Stimulated activated CD4-positive, alpha-beta T cell treated with anti-CD3 and anti-CD28 coated beads, Interleukin-15, amount 100 ng/mL, for 24 hours (primary cell): Measurements from ENCODE around the gene ARL9.

ENCODE experiments used
- DNase-seq: peaks from one replicate; pipeline ENCODE4 v3.0.0-alpha.2; 2020

The ARL9 gene, protein sequence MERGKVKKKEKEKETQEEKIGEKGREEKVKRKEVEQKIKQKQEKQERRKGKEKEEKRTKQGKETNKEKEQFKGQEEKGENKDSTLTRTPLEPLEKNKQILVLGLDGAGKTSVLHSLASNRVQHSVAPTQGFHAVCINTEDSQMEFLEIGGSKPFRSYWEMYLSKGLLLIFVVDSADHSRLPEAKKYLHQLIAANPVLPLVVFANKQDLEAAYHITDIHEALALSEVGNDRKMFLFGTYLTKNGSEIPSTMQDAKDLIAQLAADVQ

DNA sequence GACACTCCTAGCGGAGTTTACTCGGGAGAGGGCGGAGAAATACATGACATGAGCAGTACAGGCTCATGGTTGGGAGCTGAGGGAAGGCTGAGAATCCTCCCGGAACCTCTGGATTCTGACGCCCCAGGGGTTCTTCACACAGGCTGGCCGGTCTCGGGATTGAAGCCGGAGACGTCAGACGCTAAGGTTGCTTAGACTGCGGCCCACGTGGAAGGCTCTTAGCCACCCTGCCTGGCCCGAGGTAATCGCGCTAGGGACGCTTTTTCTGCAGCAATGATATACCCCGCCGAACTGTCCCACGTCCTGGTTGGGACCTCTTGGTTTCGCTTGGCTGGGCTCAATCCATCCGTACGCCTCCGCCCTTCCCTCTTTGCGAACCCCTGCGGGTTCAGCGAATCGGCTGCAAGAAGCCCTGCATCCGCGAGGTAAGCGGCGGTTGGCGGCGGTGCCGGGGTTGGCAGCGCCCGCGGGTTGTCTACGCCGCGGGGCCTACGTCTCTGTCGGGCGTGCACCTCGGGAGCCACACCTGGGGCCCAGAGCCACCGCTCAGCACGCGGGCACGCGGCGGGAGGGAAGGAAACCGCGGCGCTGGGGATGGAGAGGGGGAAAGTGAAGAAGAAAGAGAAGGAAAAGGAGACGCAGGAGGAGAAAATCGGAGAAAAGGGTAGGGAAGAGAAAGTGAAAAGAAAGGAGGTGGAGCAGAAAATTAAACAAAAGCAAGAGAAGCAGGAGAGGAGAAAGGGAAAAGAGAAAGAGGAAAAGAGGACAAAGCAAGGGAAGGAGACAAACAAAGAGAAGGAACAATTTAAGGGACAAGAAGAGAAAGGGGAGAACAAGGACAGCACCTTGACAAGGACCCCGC, at the start of gene ARL9:
Gene ARL9 (plus strand): TSS at position 523 of the 862 bp plus-strand sequence. CDS start 72 bp downstream, at position 595.
- DNase-seq: peak; percentile 72

DNA sequence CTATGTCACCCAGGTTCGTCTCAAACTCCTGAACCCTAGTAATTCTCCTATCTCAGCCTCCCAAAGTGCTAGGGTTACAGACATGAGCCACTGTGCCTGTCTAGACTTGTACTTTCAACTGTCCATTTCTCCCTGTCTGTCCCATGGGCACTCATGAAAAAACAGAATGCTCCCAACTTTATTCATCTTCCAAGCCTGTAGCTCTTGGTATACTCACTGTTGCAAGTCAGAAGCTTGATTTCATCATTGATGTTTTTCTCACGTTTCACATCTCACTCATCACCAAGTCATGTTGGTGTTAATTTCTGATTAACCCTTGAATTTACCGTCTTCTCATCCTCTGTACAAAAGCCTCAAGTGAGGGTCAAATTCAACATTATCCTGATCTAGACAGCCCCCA, 45.5 kb upstream of the ARL9 start:
- DNase-seq: no peak

DNA sequence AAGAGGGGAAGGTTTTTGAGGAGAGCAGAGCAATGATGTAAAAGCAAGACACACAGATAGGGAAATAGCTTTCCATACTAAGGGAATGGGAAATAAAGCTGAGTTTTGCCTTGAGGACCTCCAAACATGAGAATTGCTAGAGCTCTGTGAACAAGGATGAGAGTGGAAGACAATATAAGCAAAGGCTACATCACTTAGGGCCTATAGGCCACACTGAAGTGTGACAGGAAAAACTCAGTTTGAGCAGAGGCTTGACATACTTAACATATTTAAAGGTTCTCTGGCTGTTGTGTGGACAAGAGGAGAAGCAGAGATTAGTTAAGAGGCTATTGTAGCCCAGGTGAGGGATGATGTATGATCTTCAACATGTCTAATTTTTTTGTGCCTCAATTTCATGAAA, 43.4 kb upstream of the ARL9 start:
- no peak for DNase-seq

DNA sequence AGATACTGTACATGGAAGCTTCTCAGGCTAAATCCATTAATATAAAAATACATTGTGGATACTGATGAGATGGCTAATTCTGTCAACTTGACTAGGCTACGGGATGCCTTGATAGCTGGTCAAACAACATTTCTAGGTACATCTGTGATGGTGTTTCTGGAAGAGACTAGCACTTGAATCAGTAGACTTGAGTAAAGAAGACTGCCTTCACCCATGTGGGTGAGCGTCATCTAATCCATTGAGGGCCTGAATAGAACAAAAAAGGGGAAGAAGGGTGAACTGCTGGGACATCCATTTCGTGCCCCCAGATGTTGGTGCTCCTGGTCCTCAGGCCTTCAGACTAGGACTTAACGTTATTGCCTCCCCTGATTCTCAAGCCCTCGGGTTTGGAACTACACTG, 41.9 kb upstream of the ARL9 start:
- no peak for DNase-seq

DNA sequence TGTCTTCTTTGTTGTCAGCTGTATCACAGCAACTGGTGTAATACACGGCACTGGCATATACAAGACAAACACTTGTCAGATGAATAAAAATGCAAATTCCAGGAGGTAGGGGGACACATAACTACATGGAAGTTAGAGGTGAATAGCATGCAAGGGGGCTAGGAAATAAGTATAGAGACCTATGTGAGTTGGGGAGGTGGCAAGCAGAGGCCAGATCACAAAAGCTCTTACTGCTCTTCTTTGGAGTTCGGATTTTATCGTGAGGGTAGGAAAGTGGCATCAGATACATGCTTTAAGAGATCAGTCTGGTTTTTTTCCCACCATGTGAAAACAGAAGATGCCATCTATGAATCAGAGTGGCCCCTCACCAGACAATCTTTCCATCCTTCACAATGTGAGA, 41.0 kb upstream of the ARL9 start:
- no peak for DNase-seq

DNA sequence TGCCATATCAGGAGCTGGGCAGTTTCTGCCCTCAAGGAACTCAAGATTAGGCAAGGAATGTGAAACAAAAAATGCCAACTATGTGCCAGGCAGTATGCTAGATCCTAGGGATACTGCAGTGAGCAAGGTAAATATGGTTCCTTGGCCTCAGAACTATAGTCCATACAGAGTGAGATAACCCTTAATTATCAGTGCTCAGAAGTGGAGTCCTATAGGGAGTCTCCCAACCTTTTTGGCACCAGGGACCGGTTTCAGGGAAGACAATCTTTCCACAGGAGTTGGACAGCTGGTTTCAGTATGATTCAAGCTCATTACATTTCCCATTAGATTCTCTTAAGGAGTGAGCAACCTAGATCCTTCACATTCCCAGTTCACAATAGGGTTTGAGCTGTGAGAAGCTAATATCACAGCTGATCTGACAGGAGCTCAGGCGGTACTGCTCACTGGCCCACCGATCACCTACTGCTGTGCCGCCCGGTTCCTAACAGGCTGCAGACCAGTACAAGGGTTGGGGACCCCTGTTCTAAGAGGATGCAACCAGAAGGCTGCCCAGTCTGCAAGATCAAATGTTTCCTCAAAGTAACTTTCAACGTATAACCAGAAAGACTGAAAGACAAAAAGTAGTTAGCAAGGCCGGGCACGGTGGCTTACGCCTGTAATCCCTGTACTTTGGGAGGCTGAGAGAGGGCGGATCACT, 39.8 kb upstream of the ARL9 start:
- DNase-seq: no peak

DNA sequence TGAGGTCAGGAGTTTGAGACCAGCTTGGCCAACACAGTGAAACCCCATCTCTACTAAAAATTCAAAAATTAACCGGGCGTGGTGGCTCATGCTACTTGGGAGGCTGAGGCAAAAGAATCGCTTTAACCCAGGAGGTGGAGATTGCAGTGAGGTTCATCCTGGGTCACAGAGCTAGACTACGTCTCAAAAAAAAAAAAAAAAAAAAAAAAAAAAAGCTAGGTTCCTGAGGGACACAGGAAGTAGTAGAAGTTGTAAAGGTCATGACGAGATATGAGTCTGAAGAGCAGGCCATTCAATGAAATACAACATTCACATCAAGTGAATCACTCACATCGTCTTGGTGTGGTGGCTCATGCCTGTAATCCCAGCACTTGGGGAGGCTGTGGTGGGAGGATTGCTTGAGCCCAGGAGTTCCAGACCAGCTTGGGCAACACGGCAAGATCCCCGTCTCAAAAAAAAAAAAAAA, 39.3 kb upstream of the ARL9 start:
- peak; percentile 18 for DNase-seq

DNA sequence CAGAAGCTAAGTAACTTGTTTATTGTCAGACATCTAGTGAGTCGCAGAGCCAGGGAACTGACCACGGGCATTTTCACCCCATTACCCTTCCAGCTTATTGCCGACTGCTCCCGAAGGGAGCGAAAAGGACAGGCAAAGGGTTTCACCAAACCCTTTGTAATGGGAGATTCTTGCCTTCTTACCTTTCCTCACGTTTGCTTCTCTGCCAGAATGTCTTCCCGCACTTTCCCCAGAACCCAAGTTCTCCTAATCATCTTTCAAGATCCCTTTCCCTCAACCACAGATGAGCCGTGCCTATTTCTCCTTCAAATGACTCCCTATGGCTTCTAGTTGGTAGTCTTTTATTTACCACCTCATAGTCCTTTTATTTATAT, 38.7 kb upstream of the ARL9 start:
- no peak for DNase-seq

DNA sequence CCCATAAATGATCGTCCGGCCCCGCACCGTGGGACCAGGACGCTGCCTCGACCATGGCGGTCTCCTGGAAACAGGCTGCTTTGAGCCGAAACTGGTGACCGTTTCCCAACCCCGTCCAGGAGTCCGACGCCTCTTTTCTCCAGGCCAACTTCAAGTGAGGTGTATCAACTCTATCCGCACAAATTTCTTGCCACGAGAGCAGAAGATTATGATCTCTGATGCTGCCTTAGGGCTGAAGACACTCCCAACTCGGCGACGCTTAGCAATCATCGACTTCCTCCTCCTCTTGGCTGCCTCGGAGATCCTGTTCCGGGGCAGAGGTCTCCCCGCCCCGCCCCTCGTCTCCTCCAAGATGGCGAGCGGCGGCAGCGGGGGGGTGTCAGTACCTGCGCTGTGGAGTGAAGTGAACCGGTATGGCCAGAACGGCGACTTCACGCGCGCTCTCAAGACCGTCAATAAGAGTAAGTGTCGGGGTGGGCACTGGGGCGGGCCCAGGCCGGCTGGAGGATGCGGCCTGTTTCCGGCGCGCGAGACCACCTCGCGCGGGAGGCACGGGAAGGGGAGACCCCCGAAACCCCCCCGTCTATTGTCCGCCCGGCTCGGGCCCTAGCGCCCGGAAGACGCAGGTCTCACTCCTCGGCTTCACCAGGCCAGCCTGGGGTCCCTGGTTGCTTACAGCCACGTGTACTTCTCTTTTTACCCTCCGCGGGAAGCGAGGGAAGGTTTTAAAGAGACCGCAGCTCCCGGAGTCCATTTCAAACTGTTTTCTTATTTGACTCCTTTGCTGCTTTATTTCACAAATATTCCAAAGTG, 38.1 kb upstream of the ARL9 start, which contains the start of gene SRP72:
Gene SRP72 (plus strand): TSS at position 334 of the 813 bp plus-strand sequence. CDS start 19 bp downstream, at position 353.
- peak; percentile 93 for DNase-seq

DNA sequence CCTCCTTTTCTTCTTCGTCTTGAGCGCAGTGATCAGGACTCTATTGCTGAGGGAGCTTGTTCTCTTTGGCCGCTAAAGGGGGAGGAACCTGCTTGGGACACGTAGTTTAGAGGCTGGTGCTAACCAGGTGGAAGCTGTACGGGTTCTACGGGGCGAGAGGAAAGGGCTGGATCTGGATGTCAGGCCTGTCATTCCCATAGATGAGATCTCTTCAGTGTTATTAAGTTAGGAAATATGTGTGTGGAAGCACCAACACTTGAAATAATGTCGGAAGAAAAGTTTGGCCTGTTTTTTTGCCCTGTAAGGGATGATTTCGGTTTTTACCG, 37.5 kb upstream of the ARL9 start:
- peak; percentile 53 for DNase-seq

DNA sequence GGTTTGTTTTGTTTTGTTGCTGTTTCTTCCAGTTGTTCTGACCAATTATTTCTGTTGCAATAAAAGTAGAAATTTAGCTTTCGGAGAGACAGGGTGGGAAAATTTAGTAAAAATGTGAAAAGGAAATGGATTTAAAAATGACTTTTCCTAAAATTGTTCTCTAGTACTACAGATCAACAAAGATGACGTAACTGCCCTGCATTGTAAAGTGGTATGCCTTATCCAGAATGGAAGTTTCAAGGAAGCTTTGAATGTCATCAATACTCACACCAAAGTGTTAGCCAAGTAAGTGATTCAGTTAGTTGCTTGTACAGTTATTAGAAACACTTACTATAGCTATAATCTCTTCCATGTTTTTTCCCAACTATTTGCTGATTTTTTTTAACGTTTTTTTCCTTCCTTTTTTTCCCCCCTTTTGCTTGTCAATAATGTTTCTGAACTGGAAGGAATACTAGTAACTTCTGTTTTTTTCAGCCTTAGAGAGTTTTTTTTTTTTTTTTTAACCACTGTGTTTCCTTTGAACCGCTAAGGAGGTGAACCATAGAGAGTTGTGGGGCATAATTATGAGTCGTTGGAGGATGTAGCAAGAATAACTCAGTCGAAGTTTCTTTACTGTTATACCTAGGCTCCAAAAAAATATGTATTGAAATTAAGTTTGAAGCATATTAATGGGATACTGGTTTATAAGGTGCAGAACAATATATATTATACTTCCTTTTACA, 35.9 kb upstream of the ARL9 start:
- no peak for DNase-seq

DNA sequence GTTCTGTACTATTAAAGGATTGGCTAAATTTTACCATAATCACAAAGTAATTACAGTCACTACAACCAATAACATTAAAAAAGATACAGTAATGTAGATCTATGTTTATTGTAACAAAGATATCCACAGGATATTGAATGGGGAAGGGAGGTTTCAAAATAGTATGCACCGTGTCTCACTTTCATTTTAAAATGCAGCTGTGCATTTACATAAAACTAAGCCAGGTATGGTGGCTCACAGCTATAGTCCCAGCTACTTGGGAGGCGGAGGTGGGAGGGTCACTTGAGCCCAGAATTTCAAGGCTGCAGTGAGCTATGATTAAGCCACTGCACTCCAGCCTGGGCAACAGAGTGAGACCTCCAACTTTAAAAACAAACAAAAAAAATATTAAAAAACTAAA, 29.7 kb upstream of the ARL9 start:
- no peak for DNase-seq

DNA sequence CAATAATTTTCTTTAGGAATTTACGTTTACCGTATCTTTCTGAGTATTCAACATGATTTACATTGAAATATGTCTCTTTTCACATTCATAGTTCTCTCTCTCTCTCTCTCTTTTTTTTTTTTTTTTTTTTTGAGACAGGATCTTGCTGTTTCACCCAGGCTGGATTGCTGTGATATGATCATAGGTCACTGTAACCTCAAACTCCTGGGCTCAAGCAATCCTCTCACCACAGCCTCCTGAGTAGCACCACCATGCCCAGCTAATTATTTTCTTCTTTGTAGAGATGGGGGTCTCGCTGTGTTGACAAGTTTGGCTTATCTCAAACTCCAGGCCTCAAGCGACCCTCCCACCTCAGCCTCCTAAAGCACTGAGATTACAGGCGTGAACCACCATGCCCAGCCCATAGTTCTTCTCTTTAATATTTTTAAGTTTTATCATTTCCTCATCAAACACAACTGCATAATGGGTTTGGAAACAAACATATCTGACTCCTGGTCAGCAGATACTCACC, 28.3 kb upstream of the ARL9 start:
- DNase-seq: no peak

DNA sequence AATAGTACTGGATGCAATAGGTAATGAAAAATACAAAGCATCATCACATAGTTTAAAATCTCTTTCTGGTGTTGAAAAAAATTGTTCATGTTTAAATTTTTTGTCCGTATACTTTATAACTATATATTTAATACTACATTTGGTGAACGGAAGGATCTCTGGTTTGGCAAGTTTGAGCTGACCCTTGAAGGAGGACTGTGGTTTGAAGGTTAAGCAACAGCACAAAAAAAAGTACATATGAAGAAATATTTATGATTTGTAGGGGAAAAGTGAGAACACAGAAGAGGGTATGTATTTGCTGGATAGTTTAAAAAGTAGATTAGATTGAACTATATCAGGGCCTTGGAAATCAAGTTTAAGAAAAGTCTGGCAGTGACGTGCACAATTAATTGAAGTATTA, 24.9 kb upstream of the ARL9 start:
- no peak for DNase-seq

DNA sequence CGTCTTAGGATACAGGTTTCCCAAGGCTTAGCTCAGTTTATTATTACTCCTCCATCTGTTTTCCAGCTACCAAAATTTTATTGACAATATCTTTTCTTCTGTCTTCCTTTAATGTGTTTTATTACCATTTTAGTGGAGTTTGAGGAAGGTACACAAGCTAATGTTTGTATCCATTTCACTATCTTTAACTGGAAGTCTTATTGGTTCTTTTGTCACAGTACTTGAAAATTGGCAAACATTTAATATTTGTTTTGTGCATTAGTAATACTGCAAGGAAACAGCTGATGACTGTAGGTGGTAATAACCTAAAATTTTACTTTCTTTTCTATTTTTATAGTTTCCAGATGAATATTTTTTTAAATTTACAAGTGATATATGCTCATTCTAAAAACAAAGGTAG, 9.3 kb upstream of the ARL9 start:
- no peak for DNase-seq

DNA sequence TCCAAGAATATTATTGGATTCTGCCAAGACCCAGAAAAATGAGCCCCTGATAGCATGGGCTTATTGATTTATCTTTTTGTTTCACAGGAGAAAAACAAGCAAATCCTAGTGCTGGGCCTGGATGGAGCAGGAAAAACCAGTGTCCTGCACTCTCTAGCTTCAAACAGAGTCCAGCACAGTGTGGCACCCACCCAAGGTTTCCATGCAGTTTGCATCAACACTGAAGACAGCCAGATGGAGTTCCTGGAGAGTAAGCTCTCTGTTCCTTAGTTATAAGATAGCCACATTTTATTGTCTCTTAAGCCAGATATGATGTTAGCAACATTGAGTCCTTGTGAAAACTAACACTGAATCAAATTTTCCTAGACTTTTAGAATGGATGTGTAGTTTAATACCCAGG, 5.5 kb downstream of the ARL9 start:
- no peak for DNase-seq

DNA sequence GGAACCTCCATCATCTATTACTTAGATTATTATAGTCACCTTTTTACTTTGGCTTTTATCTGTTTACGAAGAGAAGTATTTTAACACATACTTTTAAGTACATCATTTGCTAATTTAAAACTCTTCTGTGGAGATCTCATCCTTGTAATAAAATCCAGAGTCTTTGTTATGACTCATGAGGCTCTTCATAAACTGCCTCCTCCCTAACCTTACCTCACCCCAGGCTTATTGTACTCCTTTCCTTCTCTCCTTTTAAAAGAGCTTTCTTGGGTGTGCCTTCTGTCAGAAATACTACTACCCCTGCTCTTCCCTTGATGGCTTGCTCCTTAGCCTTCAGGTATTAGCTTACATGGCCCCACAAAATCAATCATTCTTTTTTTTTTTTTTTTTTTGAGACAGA, 6.6 kb downstream of the ARL9 start:
- no peak for DNase-seq

DNA sequence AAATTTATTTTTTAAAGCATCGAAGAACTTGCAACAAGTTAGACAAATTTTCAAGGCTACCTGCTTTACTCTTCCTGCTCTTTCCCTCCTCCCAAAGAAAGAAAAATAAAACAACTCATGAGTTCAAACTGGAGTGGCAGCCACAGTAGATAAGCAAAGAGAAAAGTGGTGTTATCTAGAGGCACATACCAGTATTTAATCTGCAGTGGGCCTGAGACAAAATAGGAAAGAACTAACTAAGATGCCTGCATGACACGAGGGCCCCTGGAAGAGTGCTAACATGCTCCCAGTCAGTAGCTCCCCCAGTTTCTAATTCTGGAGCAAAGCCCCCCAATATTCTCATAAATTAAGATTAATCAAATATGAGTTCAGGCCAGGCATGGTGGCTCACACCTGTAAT, 7.9 kb downstream of the ARL9 start:
- DNase-seq: no peak

DNA sequence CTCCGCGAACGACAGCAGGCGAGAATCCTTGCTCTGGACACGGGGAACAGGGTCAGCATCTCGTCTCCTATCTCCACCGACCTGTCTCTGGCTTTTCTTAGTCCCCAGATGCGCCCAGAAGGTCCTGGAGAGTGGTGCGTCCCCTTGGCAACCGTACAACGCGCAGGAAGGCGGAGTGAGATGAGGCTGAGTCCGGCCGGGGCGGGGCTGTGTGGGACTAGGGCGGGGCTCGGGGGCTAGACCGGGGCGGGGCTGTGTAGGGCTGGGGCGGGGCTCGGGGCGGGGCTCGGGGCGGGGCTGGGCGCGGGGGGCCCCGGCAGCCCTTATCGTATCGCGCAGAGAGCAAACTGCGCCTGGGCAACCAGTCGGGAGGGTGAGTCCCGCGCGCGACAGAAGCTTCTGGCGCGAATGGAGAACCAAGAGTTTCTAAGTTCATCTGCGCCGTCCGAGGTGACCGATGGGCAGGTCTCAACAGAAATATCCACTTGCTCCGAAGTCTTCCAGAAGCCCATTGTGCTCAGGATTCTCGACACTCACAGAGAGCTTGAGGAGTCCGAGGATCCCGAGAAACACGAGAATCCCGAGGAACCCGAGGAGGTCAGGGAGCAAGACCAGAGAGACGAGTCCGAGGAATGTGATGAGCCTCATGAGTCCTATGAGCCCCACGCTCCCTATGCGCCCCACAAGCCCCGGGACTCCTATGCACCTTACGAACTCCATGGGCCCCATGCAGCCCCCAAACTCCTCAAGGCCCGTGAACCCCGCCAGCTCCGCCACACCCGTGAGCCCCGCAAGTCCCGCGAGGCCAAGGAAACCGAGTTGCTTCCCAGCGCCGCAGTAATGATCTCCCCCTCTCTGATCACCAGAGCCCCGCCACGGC, 24.9 kb downstream of the ARL9 start:
- peak; percentile 90 for DNase-seq

DNA sequence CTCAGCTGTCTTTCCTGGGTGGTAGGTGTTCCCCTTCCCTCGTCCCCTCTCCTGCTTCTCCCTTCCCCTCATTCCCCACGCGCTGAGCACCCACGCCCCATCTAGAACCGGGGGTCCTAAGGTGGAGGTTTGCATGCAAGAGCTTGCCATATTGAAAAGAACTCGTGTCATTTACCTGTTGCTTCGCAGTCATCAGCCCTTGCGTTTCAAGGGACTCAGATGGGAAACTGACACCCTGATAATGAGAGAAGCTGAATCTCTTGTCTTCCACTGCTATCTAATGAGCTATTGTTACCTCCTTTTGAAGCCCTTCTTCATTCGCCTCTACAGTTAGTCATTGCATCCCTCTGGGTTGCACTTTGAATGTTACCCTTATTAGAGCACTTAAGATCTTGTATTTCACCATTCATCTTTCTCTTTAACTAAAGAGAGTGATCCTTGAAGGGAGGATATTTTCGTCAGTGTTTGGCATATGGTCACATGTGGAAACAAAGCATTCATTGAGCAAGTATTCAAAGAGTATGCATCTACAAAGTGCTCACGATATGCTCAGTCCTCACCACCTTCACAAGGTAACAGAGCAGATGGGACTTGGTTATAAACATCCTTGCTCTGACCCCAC, 25.7 kb downstream of the ARL9 start:
- DNase-seq: no peak
